GM23248 (cell line): ENCODE results near the gene NRG3. TPM values are rescaled to one million over a fixed set of nuclear protein-coding genes. Genes with fewer than 3 reads are reported as not detected.

ENCODE experiments used
- DNase-seq: peaks from one replicate; pipeline ENCODE4 v3.0.0-alpha.2; 2015
- H2AFZ ChIP-seq: fragments of 200-600 bp; sonication (generic); 2 replicates; pipeline ENCODE4 v1.6.1; 2016; ENCODE audit warnings: antibody characterized with exemption
- H3F3A ChIP-seq: fragments of 200-600 bp; sonication (generic); 2 replicates; pipeline ENCODE4 v1.6.1; 2016; ENCODE audit warnings: mild to moderate bottlenecking, antibody characterized with exemption, mixed run types; ENCODE audit not compliant: insufficient read depth
- H3K27ac ChIP-seq: fragments of 200-600 bp; sonication (generic); 2 replicates; pipeline ENCODE4 v1.5.1; 2016; ENCODE audit warnings: mild to moderate bottlenecking
- H3K27me3 ChIP-seq: fragments of 200-600 bp; sonication (generic); replicated peaks from 2 replicates; pipeline ENCODE4 v1.6.1; 2016; ENCODE audit warnings: mild to moderate bottlenecking; ENCODE audit not compliant: insufficient read depth
- H3K36me3 ChIP-seq: fragments of 200-600 bp; sonication (generic); 2 replicates; pipeline ENCODE4 v1.6.1; 2016; ENCODE audit warnings: low read depth, mild to moderate bottlenecking
- H3K4me1 ChIP-seq: fragments of 200-600 bp; sonication (generic); 2 replicates; pipeline ENCODE4 v1.6.1; 2016; ENCODE audit warnings: mild to moderate bottlenecking; ENCODE audit not compliant: insufficient read depth
- H3K4me2 ChIP-seq: fragments of 200-600 bp; sonication (generic); one replicate; pipeline ENCODE4 v1.6.1; 2016; ENCODE audit warnings: mild to moderate bottlenecking; ENCODE audit not compliant: unreplicated experiment
- H3K4me3 ChIP-seq: fragments of 200-600 bp; sonication (generic); 2 replicates; pipeline ENCODE4 v1.5.1; 2016; ENCODE audit warnings: mild to moderate bottlenecking
- H3K79me2 ChIP-seq: fragments of 200-600 bp; sonication (generic); 2 replicates; pipeline ENCODE4 v1.6.1; 2016; ENCODE audit warnings: mild to moderate bottlenecking; ENCODE audit not compliant: insufficient read depth
- H3K9ac ChIP-seq: fragments of 200-600 bp; sonication (generic); 2 replicates; pipeline ENCODE4 v1.6.1; 2016; ENCODE audit warnings: mild to moderate bottlenecking
- H3K9me2 ChIP-seq: fragments of 200-600 bp; sonication (generic); 2 replicates; pipeline ENCODE4 v1.6.1; 2016; ENCODE audit warnings: mixed run types, mild to moderate bottlenecking, moderate library complexity; ENCODE audit not compliant: insufficient read depth
- H3K9me3 ChIP-seq: fragments of 200-600 bp; sonication (generic); one replicate; pipeline ENCODE4 v1.6.1; 2017; ENCODE audit warnings: low read depth
- H4K20me1 ChIP-seq: fragments of 200-600 bp; sonication (generic); 2 replicates; pipeline ENCODE4 v1.6.0; 2016; ENCODE audit not compliant: insufficient read depth
- EZH2 ChIP-seq: fragments of 200-600 bp; sonication (generic); IDR thresholded peaks from 2 replicates; pipeline ENCODE4 v1.6.1; 2018; ENCODE audit warnings: antibody characterized with exemption, mild to moderate bottlenecking; ENCODE audit not compliant: insufficient read depth, poor library complexity, severe bottlenecking
- EZH2phosphoT487 ChIP-seq: fragments of 200-600 bp; sonication (generic); IDR thresholded peaks from 2 replicates; pipeline ENCODE4 v1.6.1; 2018; ENCODE audit warnings: antibody characterized with exemption, moderate library complexity, mild to moderate bottlenecking, low read depth; ENCODE audit not compliant: insufficient read depth
- WGBS, 2 experiments: methylation state at CpG; one replicate each; pipeline ENCODE4 v1.1.6; 2015 to 2017; ENCODE audit warnings: low lambda C conversion rate in 2 of 2, low coverage in 1 of 2; ENCODE audit errors: missing lambda C conversion rate in 2 of 2; 5-methylcytosine and 5-hydroxymethylcytosine counted together
- in situ Hi-C: fragments of 300-500 bp; cut with MboI; formaldehyde crosslinking; loops from 2 replicates; pipeline ENCODE4 v1.15.0; 2020
- polyA plus RNA-seq: library from polyadenylated mRNA; unstranded; fragments of >200 nt; fragmentation: Nextera tagmentation; extraction: Ambion mirVana; gene quantifications from 2 replicates; pipeline ENCODE4 v1.2.1, GENCODE V29; 2016
- total RNA-seq: library from RNA; depleted of rRNA; stranded (reverse); fragments of >200 nt; shearing (Covaris generic); gene quantifications from 2 replicates; pipeline ENCODE4 v1.2.3, GENCODE V29; 2014

Gene NRG3
- total and polyA plus RNA-seq, 2 experiments from 2014 or later, result not detected

- WGBS, 2 experiments, result 26 to 40% methylated on average over 4 of the region's 4 CpGs
- peaks cover 3% of the 10 kb centered on the region for H3K9me3 ChIP-seq
- H3K9me2 ChIP-seq, result no peaks in the 10 kb centered on the region
- in situ Hi-C loops, result no loop called here
- no peak overlapping the region for H2AFZ ChIP-seq
- H3K4me1 ChIP-seq, result no peaks in the 10 kb centered on the region
- H3F3A ChIP-seq, result no peaks in the 10 kb centered on the region
- H3K4me3 ChIP-seq, result no peak overlapping the region
- no peak overlapping the region for H3K9ac ChIP-seq
- TF ChIP-seq EZH2phosphoT487 (no peak), EZH2 (no peak)
- no peak overlapping the region for H3K4me2 ChIP-seq
- H3K79me2 ChIP-seq, result no peaks in the 10 kb centered on the region
- no peaks in the 10 kb centered on the region for H4K20me1 ChIP-seq
- H3K27ac ChIP-seq, result no peak overlapping the region
- H3K27me3 ChIP-seq, result no peaks in the 10 kb centered on the region
- no peaks in the 10 kb centered on the region for H3K36me3 ChIP-seq
- DNase-seq, result no peak
These were observed 361.2 kb downstream of the NRG3 start for GRCh38 chr10:82236084-82236731.

GRCh38 chr10:82238291-82238690 is 363.3 kb downstream of the NRG3 start:
- no peak overlapping the region for H3K4me3 ChIP-seq
- no peak overlapping the region for H3K9ac ChIP-seq
- in situ Hi-C loops, result no loop called here
- H3K9me3 ChIP-seq, result peaks cover 3% of the 10 kb centered on the region
- H3K79me2 ChIP-seq, result no peaks in the 10 kb centered on the region
- H3K4me2 ChIP-seq, result no peak overlapping the region
- TF ChIP-seq EZH2phosphoT487 (no peak), EZH2 (no peak)
- no peak overlapping the region for H3K27ac ChIP-seq
- no peak overlapping the region for H2AFZ ChIP-seq
- H4K20me1 ChIP-seq, result no peaks in the 10 kb centered on the region
- H3K9me2 ChIP-seq, result no peaks in the 10 kb centered on the region
- H3K27me3 ChIP-seq, result no peaks in the 10 kb centered on the region
- no peaks in the 10 kb centered on the region for H3K4me1 ChIP-seq
- WGBS, 2 experiments, result 7% methylated on average over 1 of the region's 1 CpG
- H3K36me3 ChIP-seq, result no peaks in the 10 kb centered on the region
- DNase-seq, result no peak
- H3F3A ChIP-seq, result no peaks in the 10 kb centered on the region

- Histone ChIP-seq H3K4me2 (no peak overlapping the region), H3K27ac (no peak overlapping the region), H3K27me3 (no peaks in the 10 kb centered on the region), H4K20me1 (no peaks in the 10 kb centered on the region), H3K4me3 (no peak overlapping the region), H3K4me1 (no peaks in the 10 kb centered on the region), H3K9me3 (peaks cover 3% of the 10 kb centered on the region), H3K36me3 (no peaks in the 10 kb centered on the region), H3K9me2 (no peaks in the 10 kb centered on the region), H3F3A (no peaks in the 10 kb centered on the region), H3K9ac (no peak overlapping the region), H3K79me2 (no peaks in the 10 kb centered on the region), H2AFZ (no peak overlapping the region)
- whole genome bisulfite sequencing, 2 experiments, result 12 to 20% methylated on average over 3 of the region's 3 CpGs
- in situ Hi-C loops, result no loop called here
- TF ChIP-seq EZH2phosphoT487 (no peak), EZH2 (no peak)
- DNase-seq, result no peak
These were observed 365.4 kb downstream of the NRG3 start for GRCh38 chr10:82240408-82240807.

- no peaks in the 10 kb centered on the region for H3F3A ChIP-seq
- DNase-seq, result no peak
- H4K20me1 ChIP-seq, result no peaks in the 10 kb centered on the region
- no peaks in the 10 kb centered on the region for H3K4me1 ChIP-seq
- no peaks in the 10 kb centered on the region for H3K27me3 ChIP-seq
- no peak overlapping the region for H3K9ac ChIP-seq
- H3K9me2 ChIP-seq, result no peaks in the 10 kb centered on the region
- no peak for TF ChIP-seq EZH2phosphoT487
- TF ChIP-seq EZH2, result no peak
- in situ Hi-C loops, result no loop called here
- H3K4me2 ChIP-seq, result no peak overlapping the region
- 23 to 32% methylated on average over 2 of the region's 2 CpGs for WGBS, 2 experiments
- peaks cover 3% of the 10 kb centered on the region for H3K9me3 ChIP-seq
- no peaks in the 10 kb centered on the region for H3K79me2 ChIP-seq
- H3K36me3 ChIP-seq, result no peaks in the 10 kb centered on the region
- H3K4me3 ChIP-seq, result no peak overlapping the region
- H3K27ac ChIP-seq, result no peak overlapping the region
- H2AFZ ChIP-seq, result no peak overlapping the region
These were observed 367.8 kb downstream of the NRG3 start for GRCh38 chr10:82242778-82243177.

- Histone ChIP-seq H3K4me1 (no peaks in the 10 kb centered on the region), H3K27ac (no peak overlapping the region), H3K9ac (no peak overlapping the region), H3F3A (no peaks in the 10 kb centered on the region), H4K20me1 (no peaks in the 10 kb centered on the region), H3K9me3 (peaks cover 3% of the 10 kb centered on the region), H3K9me2 (no peaks in the 10 kb centered on the region), H3K27me3 (no peaks in the 10 kb centered on the region), H3K79me2 (no peaks in the 10 kb centered on the region), H2AFZ (no peak overlapping the region), H3K4me3 (no peak overlapping the region), H3K4me2 (no peak overlapping the region), H3K36me3 (no peaks in the 10 kb centered on the region)
- DNase-seq, result no peak
- in situ Hi-C loops, result no loop called here
- WGBS, 2 experiments, result 18 to 23% methylated on average over 2 of the region's 2 CpGs
- TF ChIP-seq EZH2phosphoT487, result no peak
- no peak for TF ChIP-seq EZH2
These were observed 370.2 kb downstream of the NRG3 start for GRCh38 chr10:82245157-82245556.
